Measurements from ENCODE around the gene GLS2. TPM values are rescaled to one million over a fixed set of nuclear protein-coding genes. Genes with fewer than 3 reads are reported as not detected.
"Not testable (repeated sequence)": the region's sequence is repeated elsewhere in the genome, so short reads cannot be mapped to it uniquely, and the experiment has no call there.

The GLS2 gene
- polyA plus RNA-seq (2013, experiment 1 of 2; ENCODE audit: insufficient read length): not detected
- polyA plus RNA-seq (2013, experiment 2 of 2; ENCODE audit: insufficient read length): not detected

DNA sequence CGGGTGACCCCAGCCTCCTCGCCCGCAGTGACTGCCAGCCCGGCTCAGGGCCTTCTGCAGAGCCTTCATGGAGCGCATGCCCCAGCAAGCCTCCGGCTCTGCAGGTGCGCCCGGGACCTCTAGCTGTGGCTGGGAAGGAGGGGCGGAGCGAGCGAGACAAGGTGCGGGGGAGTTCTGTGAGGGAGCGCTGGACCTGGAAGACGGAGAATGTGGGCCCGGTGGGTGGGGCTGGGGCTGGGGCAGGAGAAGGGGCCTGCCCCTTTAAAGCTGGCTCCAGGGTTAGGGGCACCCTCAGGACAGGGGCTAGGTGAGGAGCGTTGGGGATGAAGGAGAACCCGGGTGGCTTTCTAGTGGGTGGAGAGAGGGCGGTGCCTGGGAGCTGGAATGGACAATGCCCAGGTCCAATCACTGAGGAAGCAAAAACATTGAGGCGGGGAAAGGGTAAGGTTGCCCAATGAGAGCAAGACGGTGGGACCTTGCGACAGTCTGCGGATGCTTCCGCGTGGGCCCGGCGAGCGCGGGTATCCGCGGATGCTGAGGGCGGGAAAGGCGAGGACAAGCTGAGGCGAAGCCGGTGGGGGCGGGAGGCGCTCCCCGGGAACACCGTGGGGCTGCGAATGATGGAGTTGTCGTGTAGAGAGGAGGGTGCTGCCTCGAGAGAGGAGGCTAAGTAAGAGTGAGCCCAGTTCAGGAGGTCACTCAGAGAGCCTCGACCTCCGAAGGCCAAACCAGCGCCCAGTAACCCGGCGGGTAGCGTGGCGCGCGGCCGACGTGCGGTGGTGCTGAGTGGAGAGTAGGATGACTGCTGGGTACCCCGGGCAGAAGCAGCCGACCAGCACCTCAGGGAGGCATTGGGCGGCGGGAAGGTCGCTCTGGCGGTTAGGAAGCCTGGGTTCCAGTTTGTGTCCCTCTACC lies at the start of gene GLS2:
GLS2 (minus strand) TSS at position 121 of the 915 bp plus-strand sequence; CDS start at position 78, 43 bp downstream.
- peak; percentile 74 for DNase-seq

DNA sequence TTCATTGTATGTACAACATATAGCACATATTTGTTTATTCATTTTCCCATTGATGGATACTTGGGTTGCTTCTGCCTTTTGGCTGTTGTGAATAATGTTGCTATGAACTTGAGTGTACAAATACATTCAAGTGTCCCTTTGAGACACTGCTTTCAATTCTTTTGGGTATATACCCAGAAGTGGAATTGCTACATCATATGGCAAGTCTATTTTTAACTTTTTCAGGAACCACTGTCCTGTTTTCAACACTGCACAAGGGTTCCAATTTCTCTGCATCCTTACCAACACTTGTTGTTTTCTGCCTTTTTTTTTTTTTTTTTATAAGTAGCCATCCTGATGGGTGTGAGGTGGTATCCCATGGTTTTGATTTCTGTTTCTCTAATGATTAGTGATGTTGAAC lies 49.6 kb upstream of the GLS2 start:
- no peak for DNase-seq

DNA sequence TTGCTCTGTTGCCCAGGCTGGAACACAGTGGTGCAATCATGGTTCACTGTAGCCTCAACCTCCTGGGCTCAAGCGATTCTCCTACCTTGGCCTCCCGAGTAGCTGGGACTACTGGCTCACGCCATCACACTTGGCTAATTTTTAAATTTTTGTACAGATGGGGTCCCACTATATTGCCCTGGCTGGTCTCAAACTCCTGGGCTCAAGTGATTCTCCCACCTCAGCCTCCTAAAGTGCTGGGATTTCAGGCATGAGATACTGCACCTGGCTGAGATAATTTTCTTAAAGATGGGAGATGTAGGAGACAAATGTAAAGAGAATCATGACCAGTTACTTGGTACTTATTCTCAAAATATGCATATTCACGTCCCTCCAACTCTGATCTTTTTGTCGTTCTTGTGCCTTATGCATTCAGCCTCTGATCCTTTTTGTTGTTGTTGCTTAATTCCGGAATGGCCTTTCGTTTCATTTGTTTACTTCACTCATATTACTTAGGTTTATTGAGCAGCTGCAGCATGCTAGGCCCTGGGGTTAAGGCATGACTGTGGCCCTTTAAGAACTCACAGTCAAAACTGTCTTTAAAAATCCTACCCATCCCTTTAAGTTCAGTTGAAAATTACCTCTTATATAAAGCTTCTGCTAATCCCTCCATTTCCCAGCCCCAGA lies 42.6 kb upstream of the GLS2 start:
- no peak for DNase-seq

DNA sequence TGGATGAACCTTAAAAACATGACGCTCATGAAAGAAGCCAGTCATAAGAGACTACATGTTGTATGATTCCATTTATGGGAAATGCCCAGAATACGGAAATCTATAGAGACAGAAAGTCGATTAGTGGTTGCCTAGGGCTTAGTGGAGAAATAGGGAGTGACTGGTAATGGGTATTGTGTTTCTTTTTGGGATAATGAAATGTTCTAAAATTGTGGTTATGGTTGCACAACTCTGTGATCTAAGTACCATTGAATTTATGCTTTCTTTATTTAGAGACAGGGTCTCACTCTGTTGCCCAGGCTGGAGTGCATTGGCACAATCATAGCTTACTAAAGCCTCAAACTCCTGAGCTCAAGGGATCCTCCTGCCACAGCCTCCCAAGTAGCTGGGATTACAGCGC lies 41.7 kb upstream of the GLS2 start:
- DNase-seq: no peak

DNA sequence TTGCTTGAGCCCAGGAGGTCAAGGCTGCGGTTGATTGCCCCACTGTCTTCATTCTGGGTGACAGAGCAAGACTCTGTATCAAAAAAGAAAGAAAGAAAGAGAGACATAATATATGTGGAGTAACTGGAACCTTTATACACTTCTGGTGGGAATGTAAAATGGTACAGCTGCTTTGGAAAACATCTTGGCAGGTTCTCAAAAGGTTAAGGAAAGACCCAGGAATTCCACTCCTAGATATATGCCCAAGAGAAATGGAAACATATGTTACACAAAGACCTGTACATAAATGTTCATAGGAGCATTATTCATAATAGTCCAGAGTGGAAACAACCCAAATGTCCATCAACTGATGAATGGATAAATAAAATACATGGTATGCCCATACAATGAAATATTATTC lies 40.9 kb upstream of the GLS2 start:
- peak; percentile 17 for DNase-seq

DNA sequence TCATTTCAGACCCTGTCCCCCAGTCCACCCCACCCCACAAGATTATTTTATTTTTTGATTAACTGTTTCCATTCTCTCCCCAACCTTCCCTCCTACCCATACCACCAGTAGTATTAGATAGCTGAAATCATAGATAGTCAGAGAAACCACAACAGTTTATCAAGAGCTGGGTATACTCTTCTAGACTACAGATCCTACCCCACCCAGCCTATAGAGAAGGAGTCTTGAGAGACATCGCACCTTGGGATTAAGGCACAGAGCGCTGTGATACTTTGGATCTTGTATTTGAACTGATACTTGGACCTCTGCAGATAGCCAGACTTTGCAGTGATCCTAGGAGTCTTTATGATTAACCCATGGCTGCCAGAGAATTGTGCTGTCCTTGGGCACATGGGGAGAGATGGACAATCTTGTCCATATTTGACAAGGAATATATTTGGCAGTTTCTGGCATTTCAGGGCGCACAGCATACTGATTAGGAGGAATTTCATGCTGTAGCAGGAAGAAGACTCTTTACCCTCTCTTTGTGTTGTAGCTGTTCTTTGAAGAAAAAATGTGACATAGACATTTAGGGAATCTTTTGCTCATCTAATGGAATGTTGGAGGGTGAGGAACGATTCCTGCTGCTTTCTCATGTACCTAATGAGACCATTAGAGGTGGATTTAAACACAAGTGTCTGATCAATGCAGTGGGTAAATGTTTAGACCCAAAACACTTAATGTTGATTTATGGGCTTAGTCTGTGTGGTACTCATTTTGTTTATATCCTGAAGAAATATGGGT lies 34.6 kb upstream of the GLS2 start:
- peak; percentile 54 for DNase-seq

DNA sequence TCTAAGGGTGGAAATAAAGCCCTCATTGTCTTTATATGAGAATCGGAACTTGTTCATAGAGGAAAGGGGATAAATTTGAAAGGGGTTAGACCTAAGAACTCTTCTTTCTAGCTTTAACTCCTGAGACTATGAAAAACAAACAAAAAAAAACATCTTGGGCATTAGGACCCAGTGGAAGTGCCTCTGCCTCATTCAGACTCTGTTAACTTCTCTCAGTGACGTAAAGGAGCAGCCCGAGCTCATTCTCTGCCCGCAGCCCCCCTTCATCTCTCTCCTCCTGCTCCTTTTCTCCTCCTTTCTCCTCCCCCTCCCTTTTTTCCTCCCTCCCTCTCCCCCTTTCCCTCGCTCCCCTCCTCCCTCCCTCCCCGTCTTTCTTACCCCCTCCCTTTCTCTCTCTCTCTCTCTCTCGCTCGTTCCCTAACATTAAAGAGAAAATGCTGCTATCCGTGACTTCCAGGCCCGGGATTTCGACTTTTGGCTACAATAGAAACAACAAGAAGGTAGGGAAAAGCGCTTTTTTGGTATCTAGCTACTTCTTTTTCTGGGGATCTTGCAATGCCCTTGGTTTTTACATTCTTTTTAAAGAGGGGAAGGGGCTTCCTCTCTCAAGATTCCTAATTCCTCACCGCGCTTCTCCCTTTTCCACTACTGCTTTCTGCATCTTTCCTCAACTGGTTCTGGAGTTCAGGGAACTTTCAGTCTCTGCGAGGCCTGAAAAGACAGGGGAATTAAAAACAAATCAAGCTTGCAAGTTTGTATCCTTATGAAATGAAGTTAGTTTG lies 33.8 kb upstream of the GLS2 start, which contains the start of gene RBMS2:
RBMS2 (plus strand) TSS at position 231 of the 782 bp plus-strand sequence; CDS start at position 435, 204 bp downstream.
- DNase-seq: peak; percentile 92

DNA sequence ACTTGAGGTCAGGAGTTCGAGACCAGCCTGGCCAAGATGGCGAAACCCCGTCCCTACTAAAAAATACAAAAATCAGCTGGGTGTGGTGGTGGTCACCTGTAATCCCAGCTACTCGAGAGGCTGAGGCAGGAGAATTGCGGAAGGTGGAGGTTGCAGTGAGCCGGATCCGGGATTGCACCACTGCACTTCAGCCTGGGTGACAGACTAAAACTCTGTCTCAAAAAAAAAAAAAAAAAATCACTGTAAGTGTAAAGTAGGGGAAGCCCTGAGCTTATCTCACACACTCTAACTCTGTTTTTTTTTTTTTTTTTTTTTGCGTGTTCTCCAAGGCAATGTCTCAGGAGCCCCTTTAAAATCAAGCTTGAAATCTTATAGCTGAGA lies 33.2 kb upstream of the GLS2 start:
- no peak for DNase-seq

DNA sequence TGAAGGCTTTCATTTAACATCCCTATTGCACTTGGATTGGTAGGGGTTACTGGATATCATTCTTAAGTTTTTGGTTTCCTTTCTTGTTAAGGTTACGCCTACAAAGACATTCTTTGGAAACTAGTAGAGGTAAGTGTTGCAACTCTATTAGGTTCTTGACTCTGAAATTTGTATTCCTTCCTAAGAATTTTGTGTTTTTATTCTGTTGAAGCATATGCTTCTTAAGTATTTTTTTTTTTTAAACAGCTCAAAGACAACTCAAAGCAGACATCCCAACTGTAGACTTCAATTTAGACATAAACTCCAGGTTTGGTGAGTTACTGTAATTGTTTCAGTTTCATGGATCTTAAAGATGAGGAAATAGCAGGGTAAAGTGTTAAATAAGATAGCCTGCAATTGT lies 32.5 kb upstream of the GLS2 start:
- no peak for DNase-seq

DNA sequence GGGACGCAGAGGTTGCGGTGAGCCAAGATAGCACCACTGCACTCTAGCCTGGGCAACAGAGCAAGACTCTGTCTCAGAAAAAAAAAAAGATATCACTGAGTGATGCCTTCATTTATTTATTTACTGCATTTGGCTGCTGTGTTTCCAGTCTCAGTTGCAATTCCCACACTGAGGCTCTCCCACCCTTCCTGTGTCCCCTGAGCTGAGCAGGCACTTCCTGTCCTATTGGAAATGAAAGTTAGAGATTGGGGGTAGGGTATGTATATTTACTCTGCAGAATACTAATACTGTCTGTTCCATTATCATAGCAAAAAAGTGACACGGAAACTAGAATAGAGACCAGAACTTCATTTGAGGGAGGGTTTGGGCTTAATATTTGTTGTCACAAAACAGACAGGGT lies 32.1 kb upstream of the GLS2 start:
- no peak for DNase-seq

DNA sequence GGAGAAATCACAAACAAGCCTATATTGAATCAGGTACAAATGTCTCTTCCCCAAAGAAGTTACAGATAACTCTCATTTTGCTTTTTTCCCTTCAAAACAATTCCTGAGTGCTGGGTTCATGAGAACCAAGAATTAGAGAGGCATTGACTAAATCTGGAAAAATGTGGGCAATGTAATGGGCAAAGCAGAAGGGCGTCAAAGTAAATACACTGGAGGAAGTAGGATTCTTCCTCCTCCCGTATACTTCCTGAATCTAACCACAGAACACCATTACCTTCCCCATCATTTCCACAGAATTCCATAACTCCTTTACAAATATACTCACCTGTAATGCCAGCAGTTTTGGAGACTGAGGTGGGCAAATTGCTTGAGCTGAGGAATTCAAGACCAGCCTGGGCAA lies 30.6 kb upstream of the GLS2 start:
- peak; percentile 65 for DNase-seq

DNA sequence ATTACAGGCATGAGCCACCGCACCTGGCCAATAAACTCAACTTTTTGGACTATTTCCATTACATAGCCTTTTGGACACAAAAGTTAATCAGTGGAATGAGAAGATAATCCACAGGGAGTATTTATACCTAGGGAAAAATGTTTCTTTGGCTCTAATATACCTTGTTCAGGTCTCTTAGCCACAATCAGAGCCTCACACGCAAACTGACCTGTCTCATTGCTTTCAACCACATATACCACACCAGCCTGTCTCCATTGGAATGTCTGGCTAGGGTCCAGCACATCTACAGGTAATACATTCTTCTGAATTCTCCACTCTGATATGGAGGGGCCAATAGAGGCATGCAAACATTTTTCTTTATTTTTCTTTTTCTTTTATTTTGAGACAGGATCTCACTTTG lies 29.9 kb upstream of the GLS2 start:
- no peak for DNase-seq

DNA sequence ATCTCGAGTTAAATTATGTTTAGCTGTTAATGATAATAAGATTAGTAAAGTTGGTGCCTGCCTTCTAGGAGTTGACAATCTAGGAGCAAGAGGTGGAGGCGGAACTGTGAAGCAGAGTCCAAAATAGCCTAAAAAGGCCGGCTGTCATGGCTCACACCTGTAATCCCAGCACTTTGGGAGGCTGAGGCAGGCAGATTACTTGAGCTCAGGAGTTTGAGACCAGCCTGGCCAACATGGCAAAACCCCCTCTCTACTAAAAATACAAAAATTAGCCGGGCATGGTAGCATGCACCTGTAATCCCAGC lies 26.0 kb upstream of the GLS2 start:
- not testable (repeated sequence) for DNase-seq

DNA sequence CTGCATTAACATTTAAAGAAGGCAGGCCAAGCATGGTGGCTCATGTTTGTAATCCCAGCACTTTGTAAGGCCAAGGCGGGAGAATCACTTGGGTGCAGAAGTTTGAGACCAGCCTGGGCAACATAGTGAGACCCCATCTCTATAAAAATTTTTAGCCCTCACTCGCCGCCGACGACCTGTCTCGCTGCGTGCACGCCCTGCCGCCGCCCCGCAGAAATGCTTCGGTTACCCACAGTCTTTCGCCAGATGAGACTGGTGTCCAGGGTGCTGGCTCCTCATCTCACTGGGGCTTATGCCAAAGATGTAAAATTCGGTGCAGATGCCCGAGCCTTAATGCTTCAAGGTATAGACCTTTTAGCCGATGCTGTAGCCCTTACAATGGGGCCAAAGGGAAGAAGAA lies 22.8 kb upstream of the GLS2 start:
- no peak for DNase-seq

DNA sequence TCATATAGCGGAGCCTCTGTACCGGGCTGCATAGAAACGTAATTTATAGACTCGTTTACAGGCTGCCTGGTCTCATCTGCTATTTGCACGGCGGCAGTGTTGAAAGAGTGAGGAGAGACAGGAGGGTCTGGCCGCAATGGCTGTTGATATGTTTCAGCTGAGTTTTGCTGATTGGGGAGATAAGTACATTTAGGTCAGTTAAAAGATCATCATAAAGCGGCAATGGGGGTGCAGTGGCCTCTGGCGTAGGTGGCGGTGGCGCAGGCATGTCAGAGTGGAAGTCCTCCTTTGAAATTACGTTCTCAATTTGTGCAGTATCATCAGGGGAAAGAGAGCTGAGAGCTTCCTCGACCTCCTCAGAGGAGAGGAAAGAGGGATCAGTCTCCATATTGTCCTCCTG lies 11.9 kb upstream of the GLS2 start:
- DNase-seq: not testable (repeated sequence)

DNA sequence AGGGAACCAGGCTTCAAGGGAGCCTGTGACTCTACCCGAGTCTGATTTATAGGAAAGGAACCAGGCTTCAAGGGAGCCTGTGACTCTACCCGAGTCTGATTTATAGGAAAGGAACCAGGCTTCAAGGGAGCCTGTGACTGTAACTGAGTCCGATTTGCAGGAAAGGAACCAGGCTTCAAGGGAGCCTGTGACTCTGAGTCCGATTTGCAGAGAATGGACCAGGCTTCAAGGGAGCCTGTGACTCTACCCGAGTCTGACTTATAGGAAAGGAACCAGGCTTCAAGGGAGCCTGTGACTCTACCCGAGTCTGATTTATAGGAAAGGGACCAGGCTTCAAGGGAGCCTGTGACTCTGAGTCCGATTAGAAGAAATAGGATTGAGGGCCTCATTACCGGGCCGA lies 11.5 kb upstream of the GLS2 start:
- DNase-seq: not testable (repeated sequence)

DNA sequence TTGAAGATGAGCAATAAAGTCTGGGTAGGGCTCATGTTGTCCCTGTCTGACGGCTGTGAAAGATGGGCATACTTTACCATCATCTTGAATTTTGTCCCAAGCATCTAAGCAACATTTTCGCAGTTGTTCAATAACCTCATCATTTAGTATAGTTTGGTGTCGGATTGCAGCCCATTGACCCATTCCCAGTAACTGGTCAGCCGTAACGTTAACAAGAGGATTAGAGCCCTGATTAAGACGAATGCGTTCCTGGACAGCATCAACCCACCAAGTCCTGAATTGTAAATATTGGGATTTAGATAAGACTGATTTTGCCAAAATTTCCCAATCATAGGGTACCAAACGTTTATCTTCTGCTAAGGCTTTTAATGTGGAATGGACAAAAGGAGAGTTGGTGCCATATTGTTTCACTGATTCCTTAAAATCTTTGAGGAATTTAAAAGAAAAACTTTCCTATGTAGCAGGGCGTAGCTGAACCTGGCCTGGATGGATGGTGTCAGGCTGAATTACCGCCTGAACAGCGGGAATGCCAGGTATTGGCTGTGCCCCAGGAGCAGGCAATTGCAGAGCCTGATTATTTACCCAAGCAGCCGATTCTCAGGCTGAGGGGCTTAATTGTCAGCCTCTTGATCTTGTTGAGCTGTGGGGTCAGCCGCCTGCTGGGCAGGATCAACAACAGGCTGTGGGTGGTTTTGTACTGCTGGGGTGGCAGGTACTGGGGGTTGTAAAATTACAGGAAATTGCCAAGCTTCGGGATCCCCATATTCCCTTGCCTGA lies 10.4 kb upstream of the GLS2 start:
- not testable (repeated sequence) for DNase-seq

DNA sequence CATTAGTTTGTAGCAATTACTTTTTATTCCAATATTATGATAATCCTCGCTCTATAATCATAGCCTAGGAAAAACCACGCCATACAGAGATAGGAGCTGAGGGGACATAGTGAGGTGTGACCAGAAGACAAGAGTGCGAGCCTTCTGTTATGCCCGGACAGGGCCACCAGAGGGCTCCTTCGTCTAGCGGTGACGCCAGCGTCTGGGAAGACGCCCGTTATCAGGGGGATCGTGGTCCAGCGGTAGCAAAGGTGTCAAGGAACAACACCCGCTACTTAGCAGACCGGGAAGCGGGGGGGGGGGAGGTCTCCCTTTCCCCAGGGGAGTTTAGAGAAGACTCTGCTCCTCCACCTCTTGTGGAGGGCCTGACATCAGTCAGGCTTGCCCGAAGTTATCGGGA lies 8.7 kb upstream of the GLS2 start:
- DNase-seq: peak; percentile 35

DNA sequence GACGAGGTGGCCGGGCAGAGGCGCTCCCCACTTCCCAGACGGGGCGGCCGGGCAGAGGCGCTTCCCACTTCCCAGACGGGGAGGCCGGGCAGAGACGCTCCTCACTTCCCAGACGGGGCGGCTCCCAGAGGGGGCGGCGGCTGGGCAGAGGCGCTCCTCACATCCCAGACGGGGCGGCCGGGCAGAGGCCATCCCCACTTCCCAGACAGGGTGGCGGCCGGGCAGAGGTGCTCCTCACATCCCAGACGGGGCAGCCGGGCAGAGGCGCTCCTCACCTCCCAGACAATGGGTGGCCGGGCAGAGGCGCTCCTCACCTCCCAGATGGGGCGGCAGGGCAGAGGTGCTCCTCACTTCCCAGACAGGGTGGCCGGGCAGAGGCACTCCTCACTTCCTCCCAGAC lies 6.5 kb upstream of the GLS2 start:
- not testable (repeated sequence) for DNase-seq

DNA sequence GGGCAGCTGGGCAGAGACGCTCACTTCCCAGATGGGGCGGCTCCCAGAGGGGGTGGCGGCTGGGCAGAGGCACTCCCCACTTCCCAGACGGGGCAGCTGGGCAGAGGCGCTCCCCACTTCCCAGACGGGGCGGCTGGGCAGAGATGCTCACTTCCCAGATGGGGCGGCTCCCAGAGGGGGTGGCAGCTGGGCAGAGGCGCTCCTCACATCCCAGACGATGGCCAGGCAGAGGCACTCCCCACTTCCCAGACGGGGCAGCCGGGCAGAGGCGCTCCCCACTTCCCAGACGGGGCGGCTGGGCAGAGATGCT lies 6.1 kb upstream of the GLS2 start:
- DNase-seq: not testable (repeated sequence)

DNA sequence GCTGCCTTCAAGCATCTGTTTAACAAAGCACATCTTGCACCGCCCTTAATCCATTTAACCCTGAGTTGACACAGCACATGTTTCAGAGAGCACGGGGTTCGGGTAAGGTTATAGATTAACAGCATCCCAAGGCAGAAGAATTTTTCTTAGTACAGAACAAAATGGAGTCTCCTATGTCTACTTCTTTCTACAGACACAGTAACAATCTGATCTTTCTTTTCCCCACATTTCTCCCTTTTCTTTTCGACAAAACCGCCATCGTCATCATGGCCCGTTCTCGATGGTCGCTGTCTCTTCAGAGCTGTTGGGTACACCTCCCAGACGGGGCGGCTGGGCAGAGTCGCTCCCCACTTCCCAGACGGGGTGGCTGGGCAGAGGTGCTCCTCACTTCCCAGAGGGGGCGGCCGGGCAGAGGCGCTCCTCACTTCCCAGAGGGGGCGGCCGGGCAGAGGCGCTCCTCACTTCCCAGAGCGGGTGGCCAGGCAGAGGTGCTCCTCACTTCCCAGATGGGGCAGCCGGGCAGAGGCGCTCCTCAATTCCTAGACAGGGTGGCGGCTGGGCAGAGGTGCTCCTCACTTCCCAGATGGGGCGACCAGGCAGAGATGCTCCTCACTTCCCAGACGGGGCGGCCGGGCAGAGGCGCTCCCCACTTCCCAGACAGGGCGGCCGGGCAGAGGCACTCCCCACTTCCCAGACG lies 5.6 kb upstream of the GLS2 start:
- DNase-seq: not testable (repeated sequence)

All from fibroblast of skin of scalp (primary cell).